ENCODE results near the gene FBXW11.

GRCh38 chr5:171855265-171855664, 151.2 kb downstream of the FBXW11 start:
- TF ChIP-seq POLR2AphosphoS5 (IDR thresholded peaks at IDR 0.05): no peak
- no peak for TF ChIP-seq CTCF (IDR thresholded peaks at IDR 0.05)
- TF ChIP-seq POLR2A (IDR thresholded peaks at IDR 0.05): no peak
